Hypothalamus (tissue), 51 donors: ENCODE data around the gene FAM20C.
"Not testable (repeated sequence)": the region's sequence is repeated elsewhere in the genome, so short reads cannot be mapped to it uniquely, and the experiment has no call there.

Experiments
- DNase-seq, 51 donors: peaks; one replicate each; lab custom pipeline; 2025; lab: John Stamatoyannopoulos, UW

The FAM20C gene

GRCh38 chr7:171364-171904, 20.9 kb upstream of the FAM20C start:
- no peak for DNase-seq

GRCh38 chr7:171912-172515, 20.4 kb upstream of the FAM20C start:
- no peak for DNase-seq

DNA sequence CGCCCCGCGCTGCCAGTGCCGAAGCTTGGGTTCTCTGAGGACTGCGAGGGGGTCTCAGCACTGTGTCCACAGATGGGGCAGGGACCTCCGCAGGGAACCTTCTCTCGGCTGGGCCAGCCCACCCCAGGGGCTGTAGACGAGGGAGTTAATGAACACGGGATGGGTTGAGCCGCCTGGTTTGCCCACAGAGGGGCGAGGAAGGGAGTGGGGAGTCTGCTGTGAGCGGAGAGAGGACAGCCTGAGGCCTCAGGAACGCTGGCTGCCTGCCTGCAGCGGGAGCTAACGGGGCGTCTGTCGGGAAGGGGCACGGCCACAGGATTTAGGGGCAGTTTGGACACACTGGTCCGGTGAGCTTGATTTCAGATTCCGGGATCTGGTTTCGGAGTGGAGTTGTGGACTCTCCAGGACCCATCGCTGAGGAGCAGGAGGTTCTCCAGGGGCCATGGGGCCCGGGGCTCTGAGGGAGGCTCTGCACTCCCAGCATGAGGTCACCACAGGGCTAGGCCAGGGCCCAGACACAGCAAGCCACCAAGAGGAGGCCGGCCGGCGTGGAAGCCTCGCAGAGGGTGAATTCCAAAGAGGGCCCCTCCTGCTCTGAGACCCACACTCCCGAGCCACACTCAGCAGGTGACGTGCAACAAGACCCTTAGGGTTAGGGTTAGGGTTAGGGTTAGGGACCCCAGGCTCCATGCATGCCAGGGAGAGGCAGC, 19.0 kb upstream of the FAM20C start:
- DNase-seq: no peak

GRCh38 chr7:174716-175115, 17.7 kb upstream of the FAM20C start:
- DNase-seq: no peak

DNA sequence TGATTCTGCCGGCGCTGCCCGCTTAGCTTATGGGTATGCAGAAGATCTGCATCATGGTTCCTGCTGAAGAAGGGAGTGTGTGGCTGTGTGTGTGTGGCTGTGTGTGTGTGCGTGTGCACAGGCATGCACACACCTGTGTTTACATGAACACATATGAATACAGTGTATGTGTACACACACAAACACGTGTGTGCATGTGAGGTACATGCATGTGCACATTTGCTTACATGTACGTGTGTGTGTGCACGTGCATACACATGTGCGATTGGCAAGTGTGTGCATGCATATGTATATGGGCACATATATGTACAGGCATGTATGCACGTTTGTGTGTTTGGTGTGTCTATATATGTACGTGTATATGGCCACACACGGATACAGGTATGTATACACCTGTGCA, 16.4 kb upstream of the FAM20C start:
- DNase-seq: no peak

DNA sequence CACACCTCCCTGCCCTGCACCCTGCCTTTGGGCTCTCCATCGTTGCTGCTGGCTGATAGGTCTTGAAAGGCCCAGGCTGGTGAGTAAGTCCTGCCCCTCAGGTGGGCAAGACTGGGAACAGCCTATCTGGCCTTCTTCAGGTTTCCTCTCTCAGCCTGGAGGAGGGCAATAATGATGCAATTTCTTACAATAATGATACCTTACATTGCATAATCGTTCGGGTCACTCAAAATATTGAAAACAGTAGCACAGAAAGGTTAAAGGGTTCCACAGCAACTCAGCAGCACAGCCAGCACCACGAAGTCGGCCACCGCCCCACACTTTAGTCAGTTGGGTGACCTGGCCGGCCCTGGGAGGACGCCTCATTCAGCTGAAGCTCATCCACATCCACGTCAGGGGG, 16.0 kb upstream of the FAM20C start:
- DNase-seq: no peak

DNA sequence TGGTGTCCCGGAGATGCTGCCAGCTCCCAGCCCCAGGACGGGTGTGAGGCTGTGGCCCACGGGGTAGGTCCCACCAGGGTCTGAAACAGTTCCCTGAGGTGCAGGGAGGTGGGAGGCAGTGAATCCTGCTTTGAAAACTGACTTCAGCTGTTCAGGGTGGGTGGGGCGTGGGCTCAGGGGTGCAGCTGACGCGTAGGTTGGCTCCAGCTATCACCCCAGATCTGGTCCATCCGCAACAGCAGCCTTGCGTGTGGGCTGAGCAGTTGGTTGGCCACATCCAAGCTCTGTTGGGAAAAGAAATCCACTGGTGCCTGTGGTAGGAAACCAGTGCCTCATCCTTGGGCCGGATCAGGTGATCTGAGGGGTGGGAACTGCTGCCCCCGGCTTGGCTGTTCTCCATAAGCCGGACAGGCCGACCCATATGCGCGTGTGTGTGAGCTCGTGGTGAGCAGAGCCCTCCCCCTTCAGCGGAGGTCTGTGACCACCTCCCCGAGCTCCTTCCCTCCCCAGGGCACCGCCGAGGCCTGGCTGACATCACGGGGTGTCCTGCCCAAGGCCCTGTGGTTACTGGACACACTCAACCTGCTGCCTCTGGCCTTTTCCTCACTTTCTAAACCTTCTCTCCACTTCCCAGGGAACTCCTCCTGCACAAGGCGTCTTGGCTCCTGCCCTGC, 15.4 kb upstream of the FAM20C start:
- DNase-seq: no peak

DNA sequence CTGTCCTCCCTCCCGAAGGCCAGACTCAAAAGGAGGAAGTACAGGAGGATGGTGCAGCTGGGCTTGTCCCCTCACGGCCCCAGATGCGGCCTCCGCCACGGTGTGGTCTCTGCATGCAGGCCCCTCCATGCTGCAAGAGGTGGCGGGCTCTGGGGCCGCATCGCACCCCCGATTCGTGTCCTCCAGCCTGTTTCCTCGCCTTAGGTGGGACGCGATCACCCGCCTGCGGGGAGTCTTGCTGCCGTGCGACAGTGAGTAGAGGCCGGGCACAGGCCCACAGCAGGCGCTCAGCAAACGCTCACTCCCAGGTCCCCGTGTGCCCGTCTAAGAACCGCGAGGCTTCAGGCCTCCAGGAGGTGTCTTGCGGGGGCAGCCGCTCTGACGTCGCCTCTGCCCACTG, 13.9 kb upstream of the FAM20C start:
- DNase-seq: no peak

DNA sequence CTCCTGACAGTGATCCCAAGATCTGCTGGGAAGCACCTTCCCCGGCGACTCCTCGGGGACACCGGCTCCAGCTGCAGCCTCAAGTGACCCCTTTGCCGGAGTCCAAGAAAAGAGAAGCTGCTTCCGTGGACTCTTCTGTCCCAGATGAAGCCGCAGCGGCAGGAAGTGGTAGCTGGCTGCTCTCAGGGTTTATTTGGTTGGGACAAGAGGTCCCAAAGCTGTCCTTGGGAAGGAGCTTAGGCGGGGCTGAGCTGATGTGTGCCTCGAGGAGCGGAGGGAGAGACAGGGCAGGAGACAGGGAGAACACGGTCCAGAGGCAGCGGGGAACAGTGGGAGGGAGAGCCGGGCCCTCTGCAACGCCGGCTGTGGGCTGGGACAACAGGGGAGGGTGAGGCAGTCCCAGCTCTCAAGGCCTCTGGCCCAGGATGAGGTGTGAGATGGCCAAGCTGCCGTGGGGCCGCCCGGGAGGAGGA, 13.1 kb upstream of the FAM20C start:
- DNase-seq: no peak

GRCh38 chr7:179948-180694, 12.2 kb upstream of the FAM20C start:
- no peak for DNase-seq

GRCh38 chr7:181738-182137, 10.6 kb upstream of the FAM20C start:
- DNase-seq: no peak

GRCh38 chr7:182502-182901, 9.9 kb upstream of the FAM20C start:
- not testable (repeated sequence) for DNase-seq

DNA sequence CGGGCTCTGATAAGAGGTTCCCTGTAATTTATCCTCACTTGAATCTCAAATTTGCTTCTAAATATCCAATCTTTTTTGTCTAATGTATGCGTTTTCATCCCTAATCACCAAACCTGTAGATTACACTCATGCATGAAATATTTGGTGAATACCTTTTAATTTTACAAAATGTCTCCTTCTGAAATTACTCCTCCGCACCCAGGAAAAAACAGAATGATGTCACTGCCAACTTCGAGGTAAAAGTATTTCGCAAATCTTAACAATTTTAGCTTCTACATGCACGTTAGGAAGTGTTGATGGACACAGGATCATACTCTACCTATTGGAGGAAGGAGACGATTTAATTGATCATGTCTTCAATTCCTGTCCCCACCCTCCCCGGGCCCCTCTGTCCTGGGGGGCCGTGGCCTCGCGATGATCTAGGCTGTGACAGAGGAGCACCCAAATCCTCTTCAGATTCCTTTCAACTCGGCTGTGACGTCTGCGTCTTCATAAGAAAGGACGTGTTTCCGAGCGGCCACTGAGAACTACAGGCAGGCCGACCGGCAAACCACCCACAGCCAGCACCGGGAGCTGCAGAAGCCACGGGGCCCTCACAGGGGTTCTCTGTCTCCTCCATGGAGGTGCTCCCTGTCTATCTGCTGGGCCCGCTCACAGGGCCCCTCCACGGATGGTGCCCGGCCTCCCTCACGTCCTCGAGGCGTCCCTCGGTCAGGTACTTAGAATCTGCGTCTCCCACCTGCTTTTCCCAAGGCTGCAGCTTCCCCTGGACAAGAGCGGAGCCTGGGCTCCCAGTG, 8.7 kb upstream of the FAM20C start:
- DNase-seq: no peak

DNA sequence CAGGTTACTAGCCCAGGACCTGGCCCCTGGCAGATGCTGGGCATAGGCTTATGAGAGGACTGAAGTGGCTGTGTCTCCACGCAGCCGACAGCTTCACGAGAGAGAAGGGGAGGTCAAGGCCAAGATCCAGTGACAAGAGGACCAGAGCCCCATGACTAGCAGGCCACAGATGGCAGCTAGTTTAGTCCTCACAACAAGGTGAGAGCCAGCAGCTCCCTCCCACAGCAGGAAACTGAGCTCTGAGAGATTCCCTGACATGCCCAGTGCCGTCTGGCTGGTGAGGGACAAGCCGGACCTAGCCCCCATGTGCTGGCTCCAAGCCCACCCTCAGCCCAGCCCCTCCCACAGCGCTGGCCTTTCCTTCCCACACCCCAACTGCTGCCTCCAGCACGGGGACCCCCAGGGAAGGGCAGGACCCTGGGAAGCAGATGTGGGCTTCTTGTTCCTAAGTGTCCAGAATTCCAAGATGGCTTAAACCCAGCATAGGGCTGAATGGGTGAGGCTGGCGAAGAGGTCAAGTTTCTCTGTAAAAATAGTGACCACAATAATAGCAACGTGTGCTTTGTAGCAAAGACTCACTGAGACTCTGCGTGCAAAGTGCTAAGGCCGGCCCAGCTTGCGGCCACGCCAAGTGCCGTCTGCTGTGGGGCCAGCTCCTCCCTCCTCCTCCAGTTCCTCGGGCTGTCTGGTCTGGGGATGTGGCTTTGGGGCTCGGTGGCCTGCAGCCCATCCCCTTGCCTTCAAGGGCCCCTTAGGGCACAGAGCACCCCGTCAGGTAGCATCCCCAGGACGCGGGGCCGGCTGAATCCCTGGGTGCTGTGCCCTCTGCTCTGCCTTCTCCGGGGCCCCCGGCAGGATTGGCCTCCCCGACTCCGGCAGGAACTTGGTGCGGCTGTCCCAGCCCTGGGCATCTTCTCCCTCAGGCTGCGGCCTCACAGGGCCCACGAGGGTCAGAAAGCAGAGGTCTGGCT, 7.8 kb upstream of the FAM20C start:
- DNase-seq: no peak

- no peak for DNase-seq
Observed at GRCh38 chr7:186516-187113, 5.8 kb upstream of the FAM20C start.

DNA sequence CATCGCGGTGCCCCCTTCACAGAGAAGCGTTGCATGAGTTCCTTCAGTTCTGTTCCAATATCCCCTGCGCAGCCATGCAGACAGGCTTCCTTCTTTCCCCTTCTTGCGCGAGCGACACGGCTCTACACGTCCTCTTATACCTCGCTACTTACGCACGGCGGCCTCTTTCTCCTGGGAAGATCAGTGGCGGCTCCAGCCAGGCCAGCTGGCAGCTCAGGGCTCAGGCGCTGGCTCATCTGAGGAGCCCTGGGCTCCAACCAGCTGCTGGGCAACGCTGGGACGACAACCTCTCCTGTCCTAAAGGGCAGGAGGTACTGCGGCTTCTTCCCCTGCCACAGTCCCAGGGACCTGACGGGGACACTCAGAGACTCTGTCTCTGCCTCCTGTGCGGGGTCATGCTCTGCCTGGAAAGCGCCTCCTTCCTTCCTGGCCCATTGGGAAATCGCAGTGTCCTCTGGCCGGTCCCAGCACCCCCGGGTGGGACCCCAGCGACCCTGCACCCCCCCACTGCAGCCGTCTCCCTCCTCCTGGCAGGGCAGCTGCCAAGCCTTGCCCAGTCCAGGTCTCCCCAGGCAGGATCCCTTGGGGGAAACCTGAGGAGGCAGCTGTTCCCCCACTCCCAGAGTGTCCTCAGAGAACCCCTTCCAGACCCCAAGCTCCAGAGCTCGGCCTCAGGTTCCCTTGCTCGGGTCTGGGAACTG, 5.0 kb upstream of the FAM20C start:
- no peak for DNase-seq

DNA sequence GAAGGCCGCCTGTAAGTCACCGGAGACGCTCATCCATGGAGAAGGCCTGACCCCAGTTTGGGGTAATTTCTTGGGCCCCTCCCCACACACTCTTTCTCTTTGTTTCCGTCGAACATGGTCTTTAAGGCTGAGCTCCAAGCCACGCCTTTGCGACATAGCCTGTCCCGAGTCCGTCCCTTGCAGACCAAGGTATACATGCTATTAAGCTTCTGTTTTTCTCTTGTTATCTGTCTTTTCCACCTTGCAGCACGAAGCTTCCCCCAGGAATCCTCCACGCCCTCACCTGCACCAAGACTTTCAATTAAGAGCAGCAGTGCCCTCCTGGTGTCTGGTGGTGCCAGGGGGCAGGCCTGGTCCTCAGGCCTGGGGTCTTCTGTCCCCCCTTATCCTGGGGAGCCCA, 4.2 kb upstream of the FAM20C start:
- DNase-seq: no peak
